Osteoblast (primary cell): ENCODE results near the gene TM2D3. TPM values are rescaled to one million over a fixed set of nuclear protein-coding genes. Genes with fewer than 3 reads are reported as not detected.
A peak's percentile ranks its signal among the peaks of the same experiment; 100 is the strongest.

Source experiments
- DNase-seq: peaks from one replicate; pipeline ENCODE4 v3.0.0; 2011; ENCODE audit warnings: low spot score, mixed read lengths; ENCODE audit not compliant: insufficient read length; ENCODE audit errors: missing footprints
- H2AFZ ChIP-seq: 2 replicates; pipeline ENCODE4 v1.6.0; 2011; ENCODE audit warnings: mild to moderate bottlenecking, low read length
- H3K27ac ChIP-seq: 2 replicates; pipeline ENCODE4 v1.5.1; 2011; ENCODE audit warnings: mild to moderate bottlenecking, low read depth, low read length, moderate library complexity
- H3K27me3 ChIP-seq: 2 replicates; pipeline ENCODE4 v1.6.0; 2012; ENCODE audit warnings: mild to moderate bottlenecking, control low read depth, inconsistent platforms, low read length, moderate library complexity; ENCODE audit not compliant: insufficient read depth
- H3K36me3 ChIP-seq: 2 replicates; pipeline ENCODE4 v1.5.1; 2011; ENCODE audit warnings: mild to moderate bottlenecking, low read length, control low read depth, moderate library complexity; ENCODE audit not compliant: insufficient read depth
- H3K4me1 ChIP-seq: 2 replicates; pipeline ENCODE4 v1.5.1; 2011; ENCODE audit warnings: mild to moderate bottlenecking, low read length, control low read depth, moderate library complexity; ENCODE audit not compliant: insufficient read depth
- H3K4me2 ChIP-seq: 2 replicates; pipeline ENCODE4 v1.6.0; 2011; ENCODE audit warnings: mild to moderate bottlenecking, low read length; ENCODE audit not compliant: insufficient read depth
- H3K4me3 ChIP-seq: fragments of 200-600 bp; sonication (generic); 3 replicates; pipeline ENCODE4 v1.5.1; 2012; ENCODE audit warnings: mild to moderate bottlenecking, low read length, inconsistent platforms; ENCODE audit not compliant: insufficient read depth
- H3K79me2 ChIP-seq: 2 replicates; pipeline ENCODE4 v1.6.0; 2012; ENCODE audit warnings: mild to moderate bottlenecking, low read length, control low read depth, inconsistent platforms; ENCODE audit not compliant: insufficient read depth
- H3K9me3 ChIP-seq: 2 replicates; pipeline ENCODE4 v1.5.1; 2011; ENCODE audit warnings: low read depth, low read length, control low read depth
- H4K20me1 ChIP-seq: 2 replicates; pipeline ENCODE4 v1.6.0; 2012; ENCODE audit warnings: mild to moderate bottlenecking, low read length, control low read depth; ENCODE audit not compliant: insufficient read depth
- total RNA-seq: library from RNA; depleted of rRNA; stranded (reverse); fragments of >200 nt; gene quantifications from 2 replicates; pipeline ENCODE4 v1.2.3, GENCODE V29; 2012
- TF ChIP-seq, protein P1 (sequence below): IDR thresholded peaks from 2 replicates; pipeline ENCODE4 v1.5.1; 2011; ENCODE audit warnings: mild to moderate bottlenecking, low read depth, low read length, moderate library complexity; ENCODE audit errors: extremely low read depth

The TM2D3 gene
- total RNA-seq, 1 donor, result 32.6 TPM

DNA sequence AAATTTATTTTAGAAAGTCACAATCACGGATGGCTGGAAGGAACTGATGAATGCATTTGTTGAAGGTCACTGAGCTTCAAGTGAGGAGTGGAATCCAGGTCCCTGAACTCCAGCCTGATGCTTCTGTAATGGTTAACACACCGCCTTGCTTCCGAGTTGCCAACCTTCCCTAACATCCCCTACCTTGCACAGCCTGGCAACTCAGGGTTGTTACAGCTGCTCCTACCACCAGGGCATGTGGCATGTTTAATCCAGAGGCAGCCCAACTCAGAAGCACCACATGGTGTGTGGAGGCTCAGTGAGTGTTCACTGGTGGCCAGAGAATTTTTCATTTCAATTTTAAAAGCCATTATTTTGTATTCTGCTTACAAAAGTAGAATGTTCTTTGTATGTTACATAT is 4.9 kb downstream of the TM2D3 start:
- Histone ChIP-seq H3K9me3 (no peaks in the 10 kb centered on the region), H3K27me3 (no peaks in the 10 kb centered on the region), H3K4me2 (no peak overlapping the region), H3K4me1 (peaks cover 13% of the 10 kb centered on the region), H4K20me1 (peaks cover 25% of the 10 kb centered on the region), H2AFZ (no peak overlapping the region), H3K36me3 (peaks cover 62% of the 10 kb centered on the region), H3K79me2 (peaks cover 52% of the 10 kb centered on the region), H3K27ac (no peak overlapping the region), H3K4me3 (no peak overlapping the region)
- TF ChIP-seq, protein P1, sequence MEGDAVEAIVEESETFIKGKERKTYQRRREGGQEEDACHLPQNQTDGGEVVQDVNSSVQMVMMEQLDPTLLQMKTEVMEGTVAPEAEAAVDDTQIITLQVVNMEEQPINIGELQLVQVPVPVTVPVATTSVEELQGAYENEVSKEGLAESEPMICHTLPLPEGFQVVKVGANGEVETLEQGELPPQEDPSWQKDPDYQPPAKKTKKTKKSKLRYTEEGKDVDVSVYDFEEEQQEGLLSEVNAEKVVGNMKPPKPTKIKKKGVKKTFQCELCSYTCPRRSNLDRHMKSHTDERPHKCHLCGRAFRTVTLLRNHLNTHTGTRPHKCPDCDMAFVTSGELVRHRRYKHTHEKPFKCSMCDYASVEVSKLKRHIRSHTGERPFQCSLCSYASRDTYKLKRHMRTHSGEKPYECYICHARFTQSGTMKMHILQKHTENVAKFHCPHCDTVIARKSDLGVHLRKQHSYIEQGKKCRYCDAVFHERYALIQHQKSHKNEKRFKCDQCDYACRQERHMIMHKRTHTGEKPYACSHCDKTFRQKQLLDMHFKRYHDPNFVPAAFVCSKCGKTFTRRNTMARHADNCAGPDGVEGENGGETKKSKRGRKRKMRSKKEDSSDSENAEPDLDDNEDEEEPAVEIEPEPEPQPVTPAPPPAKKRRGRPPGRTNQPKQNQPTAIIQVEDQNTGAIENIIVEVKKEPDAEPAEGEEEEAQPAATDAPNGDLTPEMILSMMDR, result no peak
- DNase-seq, result peak; percentile 81

DNA sequence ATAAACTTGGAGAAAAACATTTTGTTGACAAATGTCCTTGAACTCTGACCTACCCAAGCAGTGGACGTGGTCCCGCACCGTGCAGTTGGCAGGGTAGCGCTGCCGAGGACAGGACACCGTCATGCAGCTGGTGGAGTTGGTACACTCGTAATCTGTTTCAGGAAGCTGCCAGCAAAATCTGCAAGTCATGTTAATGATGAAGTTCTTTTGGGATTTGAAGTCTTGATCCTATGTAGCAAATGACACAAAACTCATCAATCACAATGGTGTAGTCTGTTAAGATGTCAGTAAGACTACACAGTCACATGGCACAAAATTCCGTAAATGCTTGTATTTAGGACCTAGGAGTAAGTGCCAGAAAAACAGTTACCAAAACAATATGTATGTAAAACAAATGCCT is 5.5 kb downstream of the TM2D3 start:
- H3K4me2 ChIP-seq, result no peak overlapping the region
- no peak for DNase-seq
- peaks cover 51% of the 10 kb centered on the region for H3K79me2 ChIP-seq
- H3K27me3 ChIP-seq, result no peaks in the 10 kb centered on the region
- H3K4me3 ChIP-seq, result no peak overlapping the region
- TF ChIP-seq, protein P1, result no peak
- H2AFZ ChIP-seq, result no peak overlapping the region
- peaks cover 13% of the 10 kb centered on the region for H3K4me1 ChIP-seq
- H3K9me3 ChIP-seq, result no peaks in the 10 kb centered on the region
- H4K20me1 ChIP-seq, result peaks cover 29% of the 10 kb centered on the region
- peak overlapping the region; percentile 24 for H3K27ac ChIP-seq
- H3K36me3 ChIP-seq, result peaks cover 67% of the 10 kb centered on the region

DNA sequence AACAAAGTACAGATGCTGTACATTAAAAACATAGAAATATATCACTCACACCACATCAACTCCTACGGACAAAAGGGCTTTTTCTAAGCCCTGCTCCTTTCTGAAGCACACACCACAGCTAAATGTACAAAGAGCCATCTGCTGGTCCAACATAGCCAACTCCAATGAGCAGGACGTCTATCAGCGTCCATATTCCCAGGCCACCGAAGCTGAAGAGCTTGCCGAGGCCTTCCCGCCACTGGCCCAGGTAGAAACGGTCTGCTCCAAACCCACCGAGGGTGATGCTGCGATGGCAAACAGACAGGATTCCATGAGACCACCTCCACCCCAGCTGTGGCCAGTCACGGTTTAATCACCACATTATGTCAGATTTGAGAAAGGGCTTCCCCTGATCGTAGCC is 9.8 kb downstream of the TM2D3 start:
- H3K4me3 ChIP-seq, result no peak overlapping the region
- H3K27me3 ChIP-seq, result no peaks in the 10 kb centered on the region
- peaks cover 71% of the 10 kb centered on the region for H3K36me3 ChIP-seq
- no peak overlapping the region for H3K4me2 ChIP-seq
- H4K20me1 ChIP-seq, result peaks cover 17% of the 10 kb centered on the region
- TF ChIP-seq, protein P1, result peak; percentile 8
- peak overlapping the region; percentile 33 for H3K27ac ChIP-seq
- H3K9me3 ChIP-seq, result no peaks in the 10 kb centered on the region
- H2AFZ ChIP-seq, result no peak overlapping the region
- H3K4me1 ChIP-seq, result no peaks in the 10 kb centered on the region
- H3K79me2 ChIP-seq, result peaks cover 11% of the 10 kb centered on the region
- DNase-seq, result no peak

DNA sequence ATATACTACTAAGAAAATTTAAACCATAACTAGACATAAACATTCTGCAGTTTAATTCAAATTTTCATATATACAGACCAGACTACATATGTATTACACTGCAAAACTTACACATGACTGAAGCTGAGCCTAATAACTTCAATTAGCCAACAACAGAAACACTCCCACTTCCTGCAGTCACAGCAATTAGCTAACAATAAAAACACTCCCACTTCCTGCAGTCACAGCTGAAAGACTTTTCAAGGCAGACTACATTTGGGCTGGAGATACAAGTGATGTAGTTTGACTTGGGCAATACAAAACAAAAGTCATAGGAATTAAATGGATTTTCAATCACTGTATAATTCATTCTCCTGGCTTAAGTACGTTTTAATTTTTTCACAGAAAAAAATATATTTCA is 10.3 kb downstream of the TM2D3 start:
- Histone ChIP-seq H3K36me3 (peaks cover 68% of the 10 kb centered on the region), H3K9me3 (no peaks in the 10 kb centered on the region)
- no peak for DNase-seq

More for the DNA sequence above, 10.3 kb downstream of the TM2D3 start:
- Histone ChIP-seq H4K20me1 (peaks cover 17% of the 10 kb centered on the region), H2AFZ (no peak overlapping the region), H3K4me2 (no peak overlapping the region), H3K4me3 (no peak overlapping the region), H3K27me3 (no peaks in the 10 kb centered on the region), H3K79me2 (peaks cover 7% of the 10 kb centered on the region), H3K27ac (no peak overlapping the region), H3K4me1 (no peaks in the 10 kb centered on the region)
- TF ChIP-seq, protein P1, result no peak
